Measurements from ENCODE around the gene PPIP5K2.

DNA sequence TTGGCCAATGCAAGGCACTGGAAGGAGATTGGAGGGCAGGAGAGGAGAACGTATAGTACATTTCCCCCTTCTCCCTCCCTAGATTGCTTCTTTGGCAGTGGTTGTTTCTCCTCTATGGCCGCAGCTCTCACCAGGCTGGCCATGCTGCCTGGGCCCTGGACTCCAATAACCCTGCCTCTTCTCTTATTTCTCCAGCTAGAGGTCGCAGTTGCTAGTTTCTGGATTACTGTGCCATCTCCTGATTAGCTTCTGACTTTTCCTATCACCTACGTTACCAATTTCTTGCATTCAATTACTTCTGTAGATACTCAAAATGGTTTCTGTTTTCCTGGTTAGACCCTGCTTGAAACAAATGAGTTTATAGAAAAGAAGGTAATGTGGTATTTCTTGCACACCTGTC lies 136.1 kb downstream of the PPIP5K2 start:
- TF ChIP-seq, protein P1, sequence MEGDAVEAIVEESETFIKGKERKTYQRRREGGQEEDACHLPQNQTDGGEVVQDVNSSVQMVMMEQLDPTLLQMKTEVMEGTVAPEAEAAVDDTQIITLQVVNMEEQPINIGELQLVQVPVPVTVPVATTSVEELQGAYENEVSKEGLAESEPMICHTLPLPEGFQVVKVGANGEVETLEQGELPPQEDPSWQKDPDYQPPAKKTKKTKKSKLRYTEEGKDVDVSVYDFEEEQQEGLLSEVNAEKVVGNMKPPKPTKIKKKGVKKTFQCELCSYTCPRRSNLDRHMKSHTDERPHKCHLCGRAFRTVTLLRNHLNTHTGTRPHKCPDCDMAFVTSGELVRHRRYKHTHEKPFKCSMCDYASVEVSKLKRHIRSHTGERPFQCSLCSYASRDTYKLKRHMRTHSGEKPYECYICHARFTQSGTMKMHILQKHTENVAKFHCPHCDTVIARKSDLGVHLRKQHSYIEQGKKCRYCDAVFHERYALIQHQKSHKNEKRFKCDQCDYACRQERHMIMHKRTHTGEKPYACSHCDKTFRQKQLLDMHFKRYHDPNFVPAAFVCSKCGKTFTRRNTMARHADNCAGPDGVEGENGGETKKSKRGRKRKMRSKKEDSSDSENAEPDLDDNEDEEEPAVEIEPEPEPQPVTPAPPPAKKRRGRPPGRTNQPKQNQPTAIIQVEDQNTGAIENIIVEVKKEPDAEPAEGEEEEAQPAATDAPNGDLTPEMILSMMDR (IDR thresholded peaks at IDR 0.05), result no peak
- no peak for TF ChIP-seq POLR2A (IDR thresholded peaks at IDR 0.05)
- no peak for TF ChIP-seq POLR2AphosphoS5 (IDR thresholded peaks at IDR 0.05)

Data from upper lobe of left lung (tissue), 4 donors.